Gastrocnemius medialis (tissue), 4 donors: ENCODE measurements around the gene C10orf95. TPM values are rescaled to one million over a fixed set of nuclear protein-coding genes. Genes with fewer than 3 reads are reported as not detected.

Experiments used
- ATAC-seq, 2 donors: fragments of 150-250 bp; one replicate each; pipeline ENCODE4 v1.9.1; 2016
- DNase-seq, 2 donors: peaks; one replicate each; pipeline ENCODE4 v3.0.0-alpha.2; 2019
- H3K27ac ChIP-seq, 4 donors: fragments of 200-600 bp; sonication (generic); 1 replicate in 1 of 4; 2 replicates in 3 of 4; pipeline ENCODE4 v1.5.1; 2016 to 2018; ENCODE audit warnings: mild to moderate bottlenecking in 2 of 4, moderate library complexity in 1 of 4
- H3K27me3 ChIP-seq, 3 donors: fragments of 200-600 bp; sonication (generic) in 2 of 3; 1 replicate in 1 of 3; 2 replicates in 2 of 3; pipeline versions ENCODE4 v1.5.1 to v1.6.0; 2016 to 2019; ENCODE audit warnings: mild to moderate bottlenecking in 1 of 3, moderate library complexity in 1 of 3
- H3K36me3 ChIP-seq, 2 donors: fragments of 200-600 bp; sonication (generic) in 1 of 2; one replicate each; pipeline ENCODE4 v1.5.1; 2017 to 2018
- H3K4me1 ChIP-seq, 2 donors: fragments of 200-600 bp; sonication (generic) in 1 of 2; one replicate each; pipeline ENCODE4 v1.5.1; 2016 to 2017; ENCODE audit warnings: mild to moderate bottlenecking in 2 of 2
- H3K4me3 ChIP-seq, 4 donors: fragments of 200-600 bp; sonication (generic) in 3 of 4; 1 replicate in 1 of 4; 2 replicates in 3 of 4; pipeline ENCODE4 v1.5.1; 2016 to 2019; ENCODE audit warnings: mild to moderate bottlenecking in 2 of 4
- H3K9me3 ChIP-seq, 3 donors: fragments of 200-600 bp; sonication (generic) in 2 of 3; 1 replicate in 1 of 3; 2 replicates in 2 of 3; pipeline ENCODE4 v1.5.1; 2016 to 2019
- CTCF ChIP-seq, 5 experiments: fragments of 450-650 bp in 3 of 5; fragments of 200-600 bp in 2 of 5; sonication (generic) in 2 of 5; IDR thresholded peaks in 4 of 5; conservative IDR thresholded peaks in 1 of 5; 1 replicate in 4 of 5; 2 replicates in 1 of 5; pipeline ENCODE4 v1.5.1; 2016 to 2019; ENCODE audit warnings: antibody characterized with exemption in 5 of 5, mild to moderate bottlenecking in 3 of 5, moderate library complexity in 3 of 5
- POLR2A ChIP-seq, 2 donors: fragments of 450-650 bp; IDR thresholded peaks; one replicate each; pipeline ENCODE4 v1.6.1; 2017; ENCODE audit warnings: antibody characterized with exemption in 2 of 2, mild to moderate bottlenecking in 2 of 2, moderate library complexity in 2 of 2
- in situ Hi-C, 4 donors: fragments of 200-750 bp; cut with MboI; loops; one replicate each; pipeline versions ENCODE4 v1.15.0 to v1.8.0; 2017; ENCODE audit warnings: low sequenced_read_pairs in 4 of 4
- intact Hi-C: fragments of 100-400 bp; cut with DNase I; formaldehyde crosslinking; loops from one replicate; pipeline ENCODE4 v1.15.1; 2023; ENCODE audit warnings: low total_unique reads
- total RNA-seq, 4 donors: library from RNA; depleted of rRNA; stranded (reverse); fragments of >200 nt; gene quantifications; one replicate each; pipeline versions ENCODE4 v1.1.0 to v1.2.3, GENCODE V29; 2016

Gene C10orf95
- total RNA-seq, 4 donors from 2014 or later = not detected

GRCh38 chr10:102429468-102429867 is 21.9 kb downstream of the C10orf95 start:
- TF ChIP-seq POLR2A (IDR thresholded peaks at IDR 0.05) (no peak), CTCF (IDR thresholded peaks at IDR 0.05 in 4 of 5, conservative IDR thresholded peaks at IDR 0.05 in 1 of 5) (no peak)
- intact Hi-C loops (no loop called here), in situ Hi-C loops (no loop called here)

GRCh38 chr10:102426803-102427287 is 24.5 kb downstream of the C10orf95 start:
- ATAC-seq = no peak
- intact Hi-C loops = no loop called here

More at GRCh38 chr10:102429468-102429867, 21.9 kb downstream of the C10orf95 start:
- no peak overlapping the region for H3K27ac ChIP-seq
- H3K9me3 ChIP-seq = no peaks in the 10 kb centered on the region
- H3K4me1 ChIP-seq = peaks cover 6 to 12% of the 10 kb centered on the region in 2 donors
- no peak for DNase-seq
- H3K27me3 ChIP-seq = peaks cover 3 to 6% (median 6%) of the 10 kb centered on the region in 3 donors
- ATAC-seq = no peak
- no peak overlapping the region for H3K4me3 ChIP-seq
- H3K36me3 ChIP-seq = no peaks in the 10 kb centered on the region

DNA sequence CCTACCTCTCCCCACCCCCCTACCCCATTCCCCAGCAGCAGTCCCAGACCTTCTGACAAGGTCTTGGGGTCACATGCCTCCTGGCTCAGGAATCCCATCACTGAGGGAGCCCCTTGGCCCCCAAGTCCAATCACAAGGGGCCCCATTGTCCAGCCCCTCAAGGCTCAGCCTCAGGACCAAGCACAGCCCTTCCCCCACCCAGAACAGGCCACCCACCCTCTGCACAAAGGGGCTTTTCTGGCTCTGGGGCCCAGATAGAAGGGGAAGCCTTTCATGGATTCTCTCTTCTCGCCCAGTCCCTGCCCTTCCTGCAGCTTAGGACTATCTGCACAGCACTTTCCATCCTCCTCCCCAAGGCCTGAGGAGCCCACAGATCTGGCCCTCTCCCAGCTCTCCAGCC is 25.9 kb downstream of the C10orf95 start:
- DNase-seq (no peak), ATAC-seq (no peak)
- Histone ChIP-seq H3K4me1 (peaks cover 11 to 14% of the 10 kb centered on the region in 2 donors), H3K4me3 (no peak overlapping the region), H3K27ac (no peak overlapping the region), H3K9me3 (no peaks in the 10 kb centered on the region), H3K36me3 (no peaks in the 10 kb centered on the region), H3K27me3 (no peaks in the 10 kb centered on the region)
- in situ Hi-C loops (no loop called here), intact Hi-C loops (no loop called here)
- no peak for TF ChIP-seq CTCF (IDR thresholded peaks at IDR 0.05 in 4 of 5, conservative IDR thresholded peaks at IDR 0.05 in 1 of 5)
- no peak for TF ChIP-seq POLR2A (IDR thresholded peaks at IDR 0.05)

More at GRCh38 chr10:102426803-102427287, 24.5 kb downstream of the C10orf95 start:
- no peak for TF ChIP-seq CTCF (IDR thresholded peaks at IDR 0.05 in 4 of 5, conservative IDR thresholded peaks at IDR 0.05 in 1 of 5)
- TF ChIP-seq POLR2A (IDR thresholded peaks at IDR 0.05) = no peak
- H3K9me3 ChIP-seq = no peaks in the 10 kb centered on the region
- H3K4me3 ChIP-seq = no peak overlapping the region
- DNase-seq = no peak
- no peaks in the 10 kb centered on the region for H3K36me3 ChIP-seq
- no peaks in the 10 kb centered on the region for H3K27me3 ChIP-seq
- H3K4me1 ChIP-seq = peaks cover 16 to 24% of the 10 kb centered on the region in 2 donors
- in situ Hi-C loops = no loop called here
- no peak overlapping the region for H3K27ac ChIP-seq

GRCh38 chr10:102424916-102425315 is 26.4 kb downstream of the C10orf95 start:
- Histone ChIP-seq H3K27ac (no peak overlapping the region), H3K9me3 (no peaks in the 10 kb centered on the region), H3K27me3 (no peaks in the 10 kb centered on the region), H3K4me3 (no peak overlapping the region), H3K36me3 (no peaks in the 10 kb centered on the region), H3K4me1 (peaks cover 17 to 19% of the 10 kb centered on the region in 2 donors)
- TF ChIP-seq POLR2A (IDR thresholded peaks at IDR 0.05) (no peak), CTCF (IDR thresholded peaks at IDR 0.05 in 4 of 5, conservative IDR thresholded peaks at IDR 0.05 in 1 of 5) (no peak)
- intact Hi-C loops = loop anchor here (5.0 kb wide), 1 partner anchor 52 kb away; no protein-coding TSS in a partner anchor
- DNase-seq = no peak
- in situ Hi-C loops = no loop called here
- ATAC-seq = no peak

GRCh38 chr10:102424145-102424544 is 27.2 kb downstream of the C10orf95 start:
- Histone ChIP-seq H3K27me3 (peaks cover 0 to under 1% (median 0%) of the 10 kb centered on the region in 3 donors), H3K9me3 (no peaks in the 10 kb centered on the region), H3K4me1 (peaks cover 24 to 27% of the 10 kb centered on the region in 2 donors), H3K4me3 (no peak overlapping the region), H3K36me3 (no peaks in the 10 kb centered on the region), H3K27ac (no peak overlapping the region)
- intact Hi-C loops = loop anchor here (5.0 kb wide), 1 partner anchor 53 kb away; no protein-coding TSS in a partner anchor
- TF ChIP-seq CTCF (IDR thresholded peaks at IDR 0.05 in 4 of 5, conservative IDR thresholded peaks at IDR 0.05 in 1 of 5) (no peak), POLR2A (IDR thresholded peaks at IDR 0.05) (no peak)
- no peak for ATAC-seq
- DNase-seq = no peak
- in situ Hi-C loops = no loop called here
